NT2/D1 (cell line): ENCODE results near the gene STRADB.

Source experiments
- DNase-seq: peaks from one replicate; pipeline ENCODE4 v3.0.0-alpha.2; 2011; ENCODE audit warnings: low read depth, low spot score
- H3K27me3 ChIP-seq: 2 replicates; pipeline ENCODE4 v1.6.0; 2011; ENCODE audit warnings: mild to moderate bottlenecking; ENCODE audit not compliant: insufficient read length, insufficient read depth
- H3K36me3 ChIP-seq: 2 replicates; pipeline ENCODE4 v1.6.1; 2011; ENCODE audit warnings: mild to moderate bottlenecking, low read length, mixed read lengths; ENCODE audit not compliant: insufficient read depth, insufficient read length
- H3K4me1 ChIP-seq: 2 replicates; pipeline ENCODE4 v1.5.1; 2011; ENCODE audit not compliant: insufficient read depth, insufficient read length
- H3K4me3 ChIP-seq: 2 replicates; pipeline ENCODE4 v1.5.1; 2011; ENCODE audit warnings: low read depth; ENCODE audit not compliant: insufficient read length
- H3K9ac ChIP-seq: 2 replicates; pipeline ENCODE4 v1.6.0; 2011; ENCODE audit warnings: low read depth; ENCODE audit not compliant: insufficient read length
- H3K9me3 ChIP-seq: 2 replicates; pipeline ENCODE4 v1.5.1; 2011; ENCODE audit warnings: mild to moderate bottlenecking, low read length; ENCODE audit not compliant: insufficient read depth
- SUZ12 ChIP-seq: IDR thresholded peaks from 2 replicates; pipeline ENCODE4 v1.6.1; 2011; ENCODE audit not compliant: insufficient read length, insufficient read depth; ENCODE audit errors: extremely low read depth
- YY1 ChIP-seq: IDR thresholded peaks from 2 replicates; pipeline ENCODE4 v1.6.1; 2011; ENCODE audit not compliant: insufficient read length, insufficient read depth
- ZNF274 ChIP-seq: IDR thresholded peaks from 2 replicates; pipeline ENCODE4 v1.6.1; 2011; ENCODE audit warnings: mild to moderate bottlenecking, low read depth, low read length

The STRADB gene

DNA sequence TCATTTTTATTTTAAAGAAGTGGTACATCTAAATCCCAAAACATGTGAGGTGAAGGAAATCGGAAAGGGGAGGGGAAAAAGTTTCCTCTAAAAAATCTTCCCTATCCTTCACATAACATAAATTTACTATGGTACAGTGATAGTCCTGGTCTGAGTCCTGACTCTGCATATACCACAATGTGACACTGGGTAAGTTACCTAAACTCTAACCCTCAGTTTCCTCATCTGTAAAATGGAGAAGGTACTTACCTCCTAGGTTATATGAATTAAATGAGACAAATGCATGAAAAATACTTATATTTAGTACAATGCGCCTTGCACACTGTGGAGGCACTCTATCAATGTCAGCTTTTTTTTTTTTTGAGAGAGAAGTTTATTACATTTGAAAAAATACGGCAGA is 42.6 kb upstream of the STRADB start:
- H3K4me3 ChIP-seq = no peak overlapping the region
- no peak for TF ChIP-seq YY1
- no peak for TF ChIP-seq SUZ12
- TF ChIP-seq ZNF274 = no peak
- H3K36me3 ChIP-seq = peaks cover 4% of the 10 kb centered on the region

DNA sequence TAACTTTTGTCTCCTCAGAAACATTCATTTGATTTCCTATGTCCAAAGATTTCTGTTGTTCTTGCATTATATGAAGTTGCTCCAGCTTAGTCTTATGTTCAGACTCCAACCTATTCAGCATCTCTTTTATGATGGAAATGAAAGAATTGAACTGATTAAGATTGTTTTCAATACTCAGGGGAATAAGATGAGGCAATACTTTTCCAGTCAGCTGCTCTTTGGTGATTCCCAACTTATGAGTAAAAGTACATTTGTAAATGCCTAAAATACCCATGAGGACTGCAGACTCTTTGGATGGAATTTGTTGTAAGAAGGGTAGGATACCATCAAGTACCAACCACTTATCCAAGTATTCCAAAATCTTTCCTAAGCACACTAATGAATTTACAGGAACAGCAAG is 40.1 kb upstream of the STRADB start:
- TF ChIP-seq SUZ12 (no peak), YY1 (no peak), ZNF274 (no peak)
- Histone ChIP-seq H3K27me3 (no peaks in the 10 kb centered on the region), H3K9ac (no peak overlapping the region), H3K4me3 (no peak overlapping the region), H3K4me1 (no peaks in the 10 kb centered on the region), H3K36me3 (peaks cover 4% of the 10 kb centered on the region), H3K9me3 (no peaks in the 10 kb centered on the region)
- DNase-seq = no peak

More for the DNA sequence above, 42.6 kb upstream of the STRADB start:
- Histone ChIP-seq H3K4me1 (no peaks in the 10 kb centered on the region), H3K27me3 (no peaks in the 10 kb centered on the region), H3K9me3 (no peaks in the 10 kb centered on the region), H3K9ac (no peak overlapping the region)
- DNase-seq = no peak

- no peak for DNase-seq
- no peaks in the 10 kb centered on the region for H3K9me3 ChIP-seq
- no peak overlapping the region for H3K9ac ChIP-seq
- no peak overlapping the region for H3K4me3 ChIP-seq
- H3K36me3 ChIP-seq = peaks cover 6% of the 10 kb centered on the region
- TF ChIP-seq SUZ12 (no peak), ZNF274 (no peak), YY1 (no peak)
- H3K4me1 ChIP-seq = no peaks in the 10 kb centered on the region
- no peaks in the 10 kb centered on the region for H3K27me3 ChIP-seq
Observed at GRCh38 chr2:201413143-201413542, 38.4 kb upstream of the STRADB start.

DNA sequence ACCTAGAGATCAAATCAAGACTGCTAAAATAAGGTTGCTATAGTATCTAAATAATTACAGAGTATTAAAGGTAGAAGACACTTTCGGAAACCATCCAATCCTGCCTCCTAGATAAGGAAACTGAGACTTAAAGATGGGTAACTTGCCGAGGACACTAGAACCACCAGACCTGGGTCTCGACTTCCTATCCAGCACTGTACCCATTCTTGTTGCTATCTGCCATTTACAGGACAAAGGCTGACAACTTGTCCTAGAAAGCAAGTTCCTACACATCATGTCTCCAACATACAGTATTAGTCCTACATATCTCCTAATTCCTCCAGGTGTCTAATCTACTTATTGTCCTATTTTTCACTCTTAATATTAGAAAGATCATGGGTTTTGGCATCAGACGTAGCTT is 38.0 kb upstream of the STRADB start:
- Histone ChIP-seq H3K4me3 (no peak overlapping the region), H3K9me3 (no peaks in the 10 kb centered on the region), H3K36me3 (peaks cover 6% of the 10 kb centered on the region), H3K27me3 (no peaks in the 10 kb centered on the region), H3K4me1 (no peaks in the 10 kb centered on the region), H3K9ac (no peak overlapping the region)
- no peak for TF ChIP-seq YY1
- TF ChIP-seq SUZ12 = no peak
- no peak for TF ChIP-seq ZNF274
- no peak for DNase-seq

DNA sequence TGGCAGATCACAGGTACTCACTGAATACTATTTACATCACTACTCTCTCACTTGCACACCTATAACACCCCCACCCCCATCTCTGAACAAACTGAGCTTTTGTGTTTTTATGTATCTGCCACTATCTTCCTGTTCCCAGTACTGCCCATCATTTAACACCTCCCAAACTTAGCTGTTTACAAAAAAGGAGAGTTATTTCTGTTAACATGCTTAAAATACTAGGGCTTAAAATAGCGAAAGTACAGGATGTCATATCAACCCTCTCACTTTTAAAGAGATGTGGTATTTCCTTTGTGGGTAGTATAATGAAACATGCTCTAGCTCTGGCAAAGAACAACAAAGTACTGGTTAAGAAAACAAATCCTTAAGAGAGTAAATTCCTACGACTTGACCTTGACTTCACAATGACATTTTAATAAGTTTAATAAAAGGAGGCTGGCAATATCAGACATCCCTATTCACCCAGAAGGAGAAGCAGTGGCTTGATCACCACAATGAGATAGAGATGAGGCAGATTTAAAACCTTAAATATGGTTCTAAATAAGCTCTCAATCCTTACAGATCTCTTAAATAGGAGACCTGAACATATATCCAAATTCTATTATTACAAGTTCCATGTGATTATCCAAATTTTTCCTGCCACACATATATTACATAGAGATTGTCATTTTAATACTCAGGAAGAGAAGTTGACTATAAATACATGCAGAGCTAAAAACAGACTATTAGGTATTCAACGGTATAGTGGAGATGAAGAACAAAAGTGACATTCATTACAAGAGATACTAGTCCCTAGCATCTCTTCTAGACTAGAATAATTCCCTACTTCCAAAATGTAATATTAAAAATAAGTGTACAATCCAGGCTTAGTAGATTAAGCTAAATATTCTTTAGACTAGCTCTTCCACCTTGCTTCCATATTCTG is 37.2 kb upstream of the STRADB start:
- Histone ChIP-seq H3K36me3 (peaks cover 6% of the 10 kb centered on the region), H3K4me3 (no peak overlapping the region), H3K9me3 (no peaks in the 10 kb centered on the region), H3K9ac (no peak overlapping the region), H3K27me3 (no peaks in the 10 kb centered on the region), H3K4me1 (no peaks in the 10 kb centered on the region)
- TF ChIP-seq YY1 (no peak), ZNF274 (no peak)
- DNase-seq = no peak

- Histone ChIP-seq H3K4me3 (no peak overlapping the region), H3K9ac (no peak overlapping the region), H3K36me3 (peaks cover 13% of the 10 kb centered on the region), H3K4me1 (no peaks in the 10 kb centered on the region), H3K9me3 (no peaks in the 10 kb centered on the region), H3K27me3 (no peaks in the 10 kb centered on the region)
- no peak for DNase-seq
- no peak for TF ChIP-seq SUZ12
- TF ChIP-seq YY1 = no peak
- no peak for TF ChIP-seq ZNF274
Observed at GRCh38 chr2:201415149-201415548, 36.4 kb upstream of the STRADB start.

GRCh38 chr2:201419057-201419635 is 32.4 kb upstream of the STRADB start:
- Histone ChIP-seq H3K27me3 (no peaks in the 10 kb centered on the region), H3K36me3 (peaks cover 13% of the 10 kb centered on the region), H3K9ac (no peak overlapping the region), H3K9me3 (no peaks in the 10 kb centered on the region), H3K4me1 (no peaks in the 10 kb centered on the region), H3K4me3 (no peak overlapping the region)
- TF ChIP-seq ZNF274 (no peak), YY1 (no peak), SUZ12 (no peak)
- no peak for DNase-seq
